Inflammatory macrophage treated with lipopolysaccharide for 4 hours (primary cell): ENCODE data around the gene DNAJC17.
A peak's percentile ranks its signal among the peaks of the same experiment; 100 is the strongest.

Experiments used
- DNase-seq: peaks from one replicate; pipeline ENCODE4 v3.0.0-alpha.2; 2020

DNAJC17 gene

DNA sequence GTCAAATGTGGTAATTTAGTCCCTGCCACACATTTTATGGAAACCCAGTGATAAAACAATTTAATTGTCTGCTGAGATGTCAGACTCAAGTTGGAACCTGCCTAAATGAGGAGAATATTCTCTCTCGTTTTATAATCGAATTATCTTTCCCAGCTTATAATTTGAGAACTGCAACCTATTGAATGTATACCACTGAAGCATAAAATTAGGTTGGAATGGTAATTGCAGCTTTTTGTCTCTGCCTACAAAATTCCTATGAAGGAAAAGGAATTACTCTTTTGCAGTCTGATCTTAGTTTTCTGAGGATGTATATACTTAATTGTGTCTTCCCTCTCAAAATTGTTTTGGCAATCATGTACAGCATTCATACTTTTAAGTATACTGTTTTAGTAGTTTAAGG, 83.4 kb downstream of the DNAJC17 start:
- DNase-seq: no peak

GRCh38 chr15:40722934-40723333, 84.3 kb downstream of the DNAJC17 start:
- DNase-seq: peak; percentile 52

- DNase-seq: no peak
These were observed 84.9 kb downstream of the DNAJC17 start for GRCh38 chr15:40722354-40722753.

- peak; percentile 56 for DNase-seq
These were observed 85.6 kb downstream of the DNAJC17 start for GRCh38 chr15:40721701-40722100.

DNA sequence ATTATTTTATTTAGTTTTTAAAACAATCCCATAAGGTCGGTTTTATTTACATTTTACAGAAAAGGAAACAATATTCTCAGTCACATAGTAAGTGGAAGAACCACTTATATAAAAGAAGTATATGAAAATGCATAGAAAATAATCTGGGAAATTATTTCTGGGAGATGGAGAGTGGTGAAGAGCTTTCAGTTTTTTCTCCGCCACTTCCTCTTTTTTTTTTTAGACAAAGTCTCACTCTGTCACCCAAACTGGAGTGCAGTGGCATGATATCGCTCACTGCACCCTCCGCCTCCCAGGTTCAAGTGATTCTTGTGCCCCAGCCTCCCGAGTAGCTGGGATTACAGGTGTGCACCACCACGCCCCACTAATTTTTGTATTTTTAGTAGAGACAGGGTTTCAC, 91.1 kb downstream of the DNAJC17 start:
- no peak for DNase-seq
